HG02970 (cell line): ENCODE measurements around the gene CAP2.
"Not testable (repeated sequence)": the region's sequence is repeated elsewhere in the genome, so short reads cannot be mapped to it uniquely, and the experiment has no call there.

Source experiments
- ATAC-seq: cut with Tn5 transposase; IDR thresholded peaks from one replicate; pipeline ENCODE4 v1.9.1; 2021; ENCODE audit warnings: mild to moderate bottlenecking, moderate library complexity, moderate number of reproducible peaks; ENCODE audit not compliant: unreplicated experiment, low FRiP score

Gene CAP2

GRCh38 chr6:17494919-17495318, 101.5 kb downstream of the CAP2 start:
- no peak for ATAC-seq

GRCh38 chr6:17497535-17498095, 104.2 kb downstream of the CAP2 start:
- no peak for ATAC-seq

- no peak for ATAC-seq
Measured at GRCh38 chr6:17501442-17501841, 108.0 kb downstream of the CAP2 start.

GRCh38 chr6:17501982-17502704, 108.7 kb downstream of the CAP2 start:
- ATAC-seq: no peak

GRCh38 chr6:17503051-17503450, 109.7 kb downstream of the CAP2 start:
- ATAC-seq: no peak

- ATAC-seq: no peak
Measured at GRCh38 chr6:17504005-17504404, 110.6 kb downstream of the CAP2 start.

GRCh38 chr6:17505062-17505476, 111.7 kb downstream of the CAP2 start:
- ATAC-seq: no peak

- no peak for ATAC-seq
Measured at GRCh38 chr6:17505767-17506280, 112.4 kb downstream of the CAP2 start.

- no peak for ATAC-seq
Measured at GRCh38 chr6:17506531-17506930, 113.1 kb downstream of the CAP2 start.

- no peak for ATAC-seq
Measured at GRCh38 chr6:17506962-17507361, 113.6 kb downstream of the CAP2 start.

GRCh38 chr6:17511084-17511483, 117.7 kb downstream of the CAP2 start:
- ATAC-seq: no peak

- ATAC-seq: no peak
Measured at GRCh38 chr6:17511580-17511979, 118.2 kb downstream of the CAP2 start.

GRCh38 chr6:17519120-17519519, 125.7 kb downstream of the CAP2 start:
- ATAC-seq: no peak

GRCh38 chr6:17525637-17526036, 132.2 kb downstream of the CAP2 start:
- no peak for ATAC-seq

GRCh38 chr6:17527076-17527475, 133.7 kb downstream of the CAP2 start:
- ATAC-seq: no peak

GRCh38 chr6:17530321-17530835, 137.0 kb downstream of the CAP2 start:
- no peak for ATAC-seq

- no peak for ATAC-seq
Measured at GRCh38 chr6:17536586-17536985, 143.2 kb downstream of the CAP2 start.

- ATAC-seq: no peak
Measured at GRCh38 chr6:17542243-17542642, 148.8 kb downstream of the CAP2 start.

GRCh38 chr6:17545681-17546080, 152.3 kb downstream of the CAP2 start:
- ATAC-seq: not testable (repeated sequence)

- no peak for ATAC-seq
Measured at GRCh38 chr6:17551383-17551958, 158.1 kb downstream of the CAP2 start.

- ATAC-seq: no peak
Measured at GRCh38 chr6:17552861-17553260, 159.5 kb downstream of the CAP2 start.

GRCh38 chr6:17556014-17556413, 162.6 kb downstream of the CAP2 start:
- no peak for ATAC-seq
